Measurements from ENCODE around the gene NAPG. TPM values are rescaled to one million over a fixed set of nuclear protein-coding genes. Genes with fewer than 3 reads are reported as not detected.

NAPG gene
- total RNA-seq, 4 donors from 2014 or later: 25.7 to 37.7 (median 32.7) TPM

Other genes with a start within 250 kb of the NAPG start
- 100 to 1,000 TPM; 119 to 252 (median 181) TPM for gene APCDD1, start 71.4 kb upstream of the NAPG start, total RNA-seq